Astrocyte of the spinal cord (primary cell): Measurements from ENCODE around the gene CCAR1.

Source experiments
- DNase-seq: peaks from one replicate; pipeline ENCODE4 v3.0.0; 2011; ENCODE audit warnings: low read depth, low spot score
- H3K4me3 ChIP-seq: 2 replicates; pipeline ENCODE4 v1.5.1; 2011; ENCODE audit warnings: low read depth, mild to moderate bottlenecking, low read length, moderate library complexity
- in situ Hi-C: cut with HindIII; loops from 2 replicates; pipeline ENCODE4 v1.10.0; 2017; ENCODE audit warnings: low sequenced_read_pairs
- TF ChIP-seq, protein P1 (sequence below): IDR thresholded peaks from 2 replicates; pipeline ENCODE4 v1.5.1; 2012; ENCODE audit warnings: low read depth, mild to moderate bottlenecking, low read length, inconsistent platforms

Gene CCAR1

DNA sequence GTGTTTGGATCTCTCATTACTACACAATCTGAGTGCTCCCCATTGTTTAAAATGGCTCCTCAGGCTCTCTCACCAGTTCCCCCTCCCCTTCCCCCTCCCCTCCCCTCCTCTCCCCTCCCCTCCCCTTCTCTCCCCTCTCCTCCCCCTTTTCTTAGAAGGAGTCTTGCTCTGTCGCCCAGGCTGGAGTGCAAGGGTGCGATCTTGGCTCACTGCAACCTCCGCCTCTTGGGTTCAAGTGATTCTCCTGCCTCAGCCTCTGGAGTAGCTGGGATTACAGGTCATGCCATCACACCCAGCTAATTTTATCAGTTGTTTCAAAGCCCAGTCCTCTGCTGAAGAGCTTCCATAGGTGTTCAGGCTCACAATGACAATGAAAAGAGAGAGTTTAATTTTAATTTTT is 3.6 kb upstream of the CCAR1 start:
- no peak for DNase-seq
- no peak overlapping the region for H3K4me3 ChIP-seq
- in situ Hi-C loops, result no loop called here
- TF ChIP-seq, protein P1, sequence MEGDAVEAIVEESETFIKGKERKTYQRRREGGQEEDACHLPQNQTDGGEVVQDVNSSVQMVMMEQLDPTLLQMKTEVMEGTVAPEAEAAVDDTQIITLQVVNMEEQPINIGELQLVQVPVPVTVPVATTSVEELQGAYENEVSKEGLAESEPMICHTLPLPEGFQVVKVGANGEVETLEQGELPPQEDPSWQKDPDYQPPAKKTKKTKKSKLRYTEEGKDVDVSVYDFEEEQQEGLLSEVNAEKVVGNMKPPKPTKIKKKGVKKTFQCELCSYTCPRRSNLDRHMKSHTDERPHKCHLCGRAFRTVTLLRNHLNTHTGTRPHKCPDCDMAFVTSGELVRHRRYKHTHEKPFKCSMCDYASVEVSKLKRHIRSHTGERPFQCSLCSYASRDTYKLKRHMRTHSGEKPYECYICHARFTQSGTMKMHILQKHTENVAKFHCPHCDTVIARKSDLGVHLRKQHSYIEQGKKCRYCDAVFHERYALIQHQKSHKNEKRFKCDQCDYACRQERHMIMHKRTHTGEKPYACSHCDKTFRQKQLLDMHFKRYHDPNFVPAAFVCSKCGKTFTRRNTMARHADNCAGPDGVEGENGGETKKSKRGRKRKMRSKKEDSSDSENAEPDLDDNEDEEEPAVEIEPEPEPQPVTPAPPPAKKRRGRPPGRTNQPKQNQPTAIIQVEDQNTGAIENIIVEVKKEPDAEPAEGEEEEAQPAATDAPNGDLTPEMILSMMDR, result no peak

DNA sequence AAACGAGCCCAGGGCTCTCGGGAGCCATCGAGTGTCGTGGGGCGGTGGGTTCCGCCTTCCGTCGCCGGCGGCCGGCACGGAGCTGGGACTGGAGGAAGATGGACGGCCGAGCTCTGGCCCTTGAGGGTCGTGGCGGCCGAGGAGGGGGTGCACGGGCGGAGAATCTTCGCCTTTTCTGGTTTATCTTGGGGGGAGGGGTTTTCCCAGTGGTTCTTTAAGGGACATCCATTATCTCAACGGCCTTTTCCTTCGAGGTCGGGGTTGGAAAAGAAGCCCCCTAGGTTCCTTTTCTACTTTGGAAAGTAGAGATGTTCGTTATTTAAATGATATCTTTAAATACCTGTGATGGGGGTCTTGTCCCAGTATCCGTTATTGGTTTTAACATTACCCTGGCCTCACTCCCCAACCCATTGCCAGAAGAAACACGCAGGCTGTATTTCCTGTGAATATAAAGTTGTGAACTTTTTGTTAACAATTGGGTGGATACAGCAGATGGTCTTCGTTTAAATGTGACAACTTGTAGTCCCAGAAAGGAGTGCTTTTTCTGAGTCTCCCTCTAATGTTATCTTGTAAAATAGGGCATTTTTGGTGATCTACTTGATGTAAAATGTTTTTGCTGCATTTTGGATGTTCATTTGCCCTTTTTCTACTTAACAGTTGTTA is 765 bp downstream of the CCAR1 start:
- TF ChIP-seq, protein P1, result no peak
- in situ Hi-C loops, result no loop called here
- no peak for DNase-seq
- peak overlapping the region; percentile 95 for H3K4me3 ChIP-seq

GRCh38 chr10:68725016-68725415 is 4.0 kb downstream of the CCAR1 start:
- no peak for DNase-seq
- H3K4me3 ChIP-seq, result no peak overlapping the region
- in situ Hi-C loops, result no loop called here
- TF ChIP-seq, protein P1, result no peak

GRCh38 chr10:68727146-68727545 is 6.1 kb downstream of the CCAR1 start:
- no peak for DNase-seq
- in situ Hi-C loops, result no loop called here
- no peak overlapping the region for H3K4me3 ChIP-seq
- TF ChIP-seq, protein P1, result no peak

DNA sequence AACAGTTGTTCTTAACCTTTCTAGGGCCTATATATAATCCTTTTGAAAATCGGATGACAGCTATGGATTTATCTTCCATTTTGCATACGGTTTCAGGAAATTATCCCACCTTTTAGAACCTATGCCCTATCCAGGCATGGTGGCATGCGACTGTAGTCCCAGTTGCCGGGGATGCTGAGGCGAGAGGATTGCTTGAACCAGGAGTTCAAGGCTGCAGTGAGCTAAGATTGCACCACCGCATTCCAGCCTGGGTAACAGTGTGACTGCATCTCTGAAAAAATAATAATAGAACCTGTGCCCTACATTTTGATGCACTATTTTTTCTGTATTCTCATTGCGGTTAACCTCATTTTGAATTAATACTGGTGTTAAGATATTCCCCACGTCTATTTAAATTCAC is 11.6 kb downstream of the CCAR1 start:
- H3K4me3 ChIP-seq, result no peak overlapping the region
- in situ Hi-C loops, result no loop called here
- TF ChIP-seq, protein P1, result no peak
- no peak for DNase-seq

DNA sequence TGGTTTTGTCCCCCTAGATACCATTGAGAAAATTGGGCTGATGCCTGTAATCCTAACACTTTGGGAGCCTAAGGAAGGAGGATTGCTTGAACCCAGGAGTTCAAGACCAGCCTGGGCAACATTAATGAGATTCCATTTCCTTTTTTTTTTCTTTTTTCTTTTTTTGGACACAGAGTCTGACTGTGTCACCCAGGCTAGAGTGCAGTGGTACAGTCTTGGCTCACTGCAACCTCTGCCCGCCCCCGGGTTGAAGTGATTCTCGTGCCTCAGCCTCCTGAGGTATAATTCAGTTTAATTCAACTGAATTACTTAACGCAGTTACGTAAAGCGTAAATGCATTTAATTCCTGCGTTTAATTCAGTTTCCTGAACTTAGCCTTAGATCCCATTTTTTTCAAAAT is 13.3 kb downstream of the CCAR1 start:
- TF ChIP-seq, protein P1, result no peak
- DNase-seq, result no peak
- in situ Hi-C loops, result no loop called here
- no peak overlapping the region for H3K4me3 ChIP-seq
